ENCODE measurements around the gene PIKFYVE. TPM values are rescaled to one million over a fixed set of nuclear protein-coding genes. Genes with fewer than 3 reads are reported as not detected.
"Not testable (repeated sequence)": the region's sequence is repeated elsewhere in the genome, so short reads cannot be mapped to it uniquely, and the experiment has no call there.

Gene PIKFYVE
- total and polyA plus RNA-seq, 3 experiments from 2014 or later: 7.0 to 14.8 (median 14.1) TPM

DNA sequence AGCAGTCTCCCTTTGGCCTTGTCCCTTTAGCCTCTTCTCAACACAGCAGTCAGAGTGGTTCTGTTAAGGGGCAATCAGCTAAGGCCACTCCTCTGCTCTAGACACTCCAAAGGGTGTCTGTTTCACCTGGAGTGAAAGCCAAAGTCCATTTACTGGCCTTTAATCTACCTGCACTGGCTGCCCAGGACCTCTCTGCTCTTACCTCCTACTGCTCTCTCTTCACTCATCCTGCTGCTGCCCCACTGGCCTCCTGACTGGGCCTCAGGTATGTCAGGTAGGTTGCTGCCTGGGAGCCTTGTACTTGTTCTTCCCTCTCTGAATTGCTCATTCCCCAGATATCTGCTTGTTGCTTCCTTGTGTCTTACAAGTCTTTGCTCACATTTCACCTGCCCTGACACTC lies 68.2 kb downstream of the PIKFYVE start:
- H3K27me3 Mint-ChIP-seq: no peaks in the 10 kb centered on the region
- DNase-seq: no peak
- POLR2A ChIA-PET: no interaction called here
- no peaks in the 10 kb centered on the region for H3K9me3 ChIP-seq (ENCODE audit: low read length)
- no peak overlapping the region for H3K27ac ChIP-seq (ENCODE audit: low read depth, low read length)
- peak overlapping the region in 5 of 8 donors; percentile 0 to 78 (median 20) for H3K27ac Mint-ChIP-seq
- H3K4me3 ChIP-seq (ENCODE audit: low read length): no peak overlapping the region
- H3K36me3 Mint-ChIP-seq: peaks cover 4 to 80% (median 29%) of the 10 kb centered on the region in 3 donors
- no peak overlapping the region for H3K4me3 Mint-ChIP-seq
- peaks cover 3% of the 10 kb centered on the region for H3K36me3 ChIP-seq (ENCODE audit: insufficient read depth, low read length)
- no peaks in the 10 kb centered on the region for H3K4me1 ChIP-seq (ENCODE audit: insufficient read depth, low read length)
- no peaks in the 10 kb centered on the region for H3K27me3 ChIP-seq (ENCODE audit: insufficient read depth, low read length, poor library complexity, severe bottlenecking)
- H3K9me3 Mint-ChIP-seq: no peaks in the 10 kb centered on the region
- CTCF ChIA-PET: no interaction called here
- H3K4me1 Mint-ChIP-seq: peaks cover 0 to 4% (median 4%) of the 10 kb centered on the region in 3 donors

DNA sequence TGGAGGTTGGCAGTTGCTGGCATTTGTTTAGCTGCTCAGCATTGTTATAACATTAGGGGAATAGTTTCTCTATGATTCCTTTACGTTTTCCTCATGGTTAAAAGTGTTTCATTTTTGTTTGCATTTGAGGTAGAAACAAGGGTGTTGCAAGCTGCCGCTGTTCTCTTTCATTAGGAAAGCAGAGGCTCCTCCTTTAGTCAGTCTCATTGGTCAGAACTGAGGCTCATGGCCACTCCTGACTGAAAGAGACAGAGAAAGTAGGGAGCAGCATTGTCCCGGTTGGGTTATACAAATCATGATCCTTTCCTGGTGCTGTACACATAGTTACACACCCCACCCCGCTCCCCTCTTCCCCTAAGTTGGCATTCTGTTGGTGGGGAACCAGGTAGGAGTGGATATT lies 80.7 kb downstream of the PIKFYVE start:
- Histone ChIP-seq H3K27me3 (ENCODE audit: insufficient read depth, low read length, poor library complexity, severe bottlenecking) (no peaks in the 10 kb centered on the region), H3K4me3 (ENCODE audit: low read length) (no peak overlapping the region), H3K9me3 (ENCODE audit: low read length) (no peaks in the 10 kb centered on the region), H3K36me3 (ENCODE audit: insufficient read depth, low read length) (peaks cover 22% of the 10 kb centered on the region), H3K27ac (ENCODE audit: low read depth, low read length) (no peak overlapping the region), H3K4me1 (ENCODE audit: insufficient read depth, low read length) (no peaks in the 10 kb centered on the region)
- Mint-ChIP-seq H3K9me3 (no peaks in the 10 kb centered on the region), H3K4me1 (no peaks in the 10 kb centered on the region), H3K27me3 (peaks cover 0 to 1% of the 10 kb centered on the region in 2 donors), H3K4me3 (no peak overlapping the region), H3K36me3 (peaks cover 20 to 87% (median 40%) of the 10 kb centered on the region in 3 donors), H3K27ac (peak overlapping the region in 2 of 8 donors; percentile 42 to 66)
- DNase-seq: no peak
- ChIA-PET CTCF (interaction anchor here (0.6 kb wide), 1 partner anchor 174 kb away, joined by 4 read pairs; no protein-coding TSS in a partner anchor), POLR2A (no interaction called here)

DNA sequence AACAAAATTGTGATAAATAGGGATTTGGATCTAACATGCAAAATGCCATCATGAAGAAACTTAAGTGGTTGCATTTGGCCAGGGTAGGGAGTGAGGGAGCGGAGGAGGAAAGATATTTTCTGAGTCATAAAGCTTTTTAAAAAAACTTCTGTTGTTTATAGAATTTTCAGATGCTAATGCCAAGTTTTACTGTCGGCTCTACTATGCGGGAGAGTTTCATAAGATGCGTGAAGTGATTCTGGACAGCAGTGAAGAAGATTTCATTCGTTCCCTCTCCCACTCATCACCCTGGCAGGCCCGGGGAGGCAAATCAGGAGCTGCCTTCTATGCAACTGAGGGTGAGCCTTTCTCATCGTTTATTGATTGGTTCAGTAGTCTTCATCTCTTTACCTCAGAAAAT lies 84.6 kb downstream of the PIKFYVE start:
- Histone ChIP-seq H3K4me3 (ENCODE audit: low read length) (no peak overlapping the region), H3K9me3 (ENCODE audit: low read length) (no peaks in the 10 kb centered on the region), H3K4me1 (ENCODE audit: insufficient read depth, low read length) (no peaks in the 10 kb centered on the region), H3K27ac (ENCODE audit: low read depth, low read length) (no peak overlapping the region), H3K27me3 (ENCODE audit: insufficient read depth, low read length, poor library complexity, severe bottlenecking) (no peaks in the 10 kb centered on the region), H3K36me3 (ENCODE audit: insufficient read depth, low read length) (peaks cover 35% of the 10 kb centered on the region)
- no peaks in the 10 kb centered on the region for H3K4me1 Mint-ChIP-seq
- ChIA-PET CTCF (no interaction called here), POLR2A (no interaction called here)
- DNase-seq: no peak
- no peak overlapping the region for H3K4me3 Mint-ChIP-seq
- H3K9me3 Mint-ChIP-seq: no peaks in the 10 kb centered on the region
- peaks cover 23 to 94% (median 41%) of the 10 kb centered on the region in 3 donors for H3K36me3 Mint-ChIP-seq
- H3K27me3 Mint-ChIP-seq: peaks cover 0 to 1% of the 10 kb centered on the region in 2 donors
- peak overlapping the region in 1 of 8 donors; percentile 58 for H3K27ac Mint-ChIP-seq

GRCh38 chr2:208352644-208353567 lies 86.9 kb downstream of the PIKFYVE start:
- Mint-ChIP-seq H3K27ac (no peak overlapping the region), H3K27me3 (no peaks in the 10 kb centered on the region), H3K9me3 (no peaks in the 10 kb centered on the region), H3K4me3 (no peak overlapping the region), H3K4me1 (peaks cover 0 to 7% (median 2%) of the 10 kb centered on the region in 3 donors), H3K36me3 (peaks cover 17 to 88% (median 32%) of the 10 kb centered on the region in 3 donors)
- ChIA-PET CTCF (no interaction called here), POLR2A (no interaction called here)
- H3K9me3 ChIP-seq (ENCODE audit: low read length): no peaks in the 10 kb centered on the region
- no peak overlapping the region for H3K4me3 ChIP-seq (ENCODE audit: low read length)
- H3K27ac ChIP-seq (ENCODE audit: low read depth, low read length): no peak overlapping the region
- H3K36me3 ChIP-seq (ENCODE audit: insufficient read depth, low read length): peaks cover 20% of the 10 kb centered on the region
- H3K27me3 ChIP-seq (ENCODE audit: insufficient read depth, low read length, poor library complexity, severe bottlenecking): no peaks in the 10 kb centered on the region
- DNase-seq: no peak
- no peaks in the 10 kb centered on the region for H3K4me1 ChIP-seq (ENCODE audit: insufficient read depth, low read length)

- no peaks in the 10 kb centered on the region for H3K9me3 ChIP-seq (ENCODE audit: low read length)
- H3K4me1 ChIP-seq (ENCODE audit: insufficient read depth, low read length): no peaks in the 10 kb centered on the region
- H3K27ac Mint-ChIP-seq: no peak overlapping the region
- no peak overlapping the region for H3K27ac ChIP-seq (ENCODE audit: low read depth, low read length)
- H3K4me3 ChIP-seq (ENCODE audit: low read length): no peak overlapping the region
- POLR2A ChIA-PET: no interaction called here
- no peaks in the 10 kb centered on the region for H3K9me3 Mint-ChIP-seq
- H3K27me3 Mint-ChIP-seq: no peaks in the 10 kb centered on the region
- H3K4me1 Mint-ChIP-seq: peaks cover 4 to 10% (median 4%) of the 10 kb centered on the region in 3 donors
- no peaks in the 10 kb centered on the region for H3K27me3 ChIP-seq (ENCODE audit: insufficient read depth, low read length, poor library complexity, severe bottlenecking)
- CTCF ChIA-PET: no interaction called here
- DNase-seq: no peak
- H3K36me3 Mint-ChIP-seq: peaks cover 17 to 78% (median 25%) of the 10 kb centered on the region in 3 donors
- H3K4me3 Mint-ChIP-seq: no peak overlapping the region
- H3K36me3 ChIP-seq (ENCODE audit: insufficient read depth, low read length): peaks cover 20% of the 10 kb centered on the region
Observed at GRCh38 chr2:208354964-208355381, 88.9 kb downstream of the PIKFYVE start.

DNA sequence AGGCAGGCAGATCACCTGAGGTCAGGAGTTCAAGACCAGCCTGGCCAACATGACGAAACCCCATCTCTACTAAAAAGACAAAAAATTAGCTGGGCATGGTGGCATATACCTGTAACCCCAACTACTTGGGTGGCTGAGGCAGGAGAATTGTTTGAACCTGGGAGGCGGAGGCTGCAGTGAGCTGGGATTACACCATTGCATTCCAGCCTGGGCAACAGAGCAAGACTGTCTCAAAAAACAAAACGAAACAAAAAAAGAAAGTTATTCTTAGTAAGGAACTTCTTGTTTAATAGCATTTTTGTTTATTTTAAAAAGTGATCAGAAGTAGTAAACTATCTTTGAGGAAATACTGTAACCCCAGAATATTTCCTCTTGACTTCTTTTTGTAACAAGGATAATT lies 90.4 kb downstream of the PIKFYVE start:
- POLR2A ChIA-PET: not testable (repeated sequence)

GRCh38 chr2:208356846-208357574 lies 91.0 kb downstream of the PIKFYVE start:
- H3K27me3 ChIP-seq (ENCODE audit: insufficient read depth, low read length, poor library complexity, severe bottlenecking): no peaks in the 10 kb centered on the region
- DNase-seq: no peak
- Mint-ChIP-seq H3K9me3 (no peaks in the 10 kb centered on the region), H3K4me1 (peaks cover 4 to 10% (median 4%) of the 10 kb centered on the region in 3 donors), H3K4me3 (no peak overlapping the region), H3K27ac (peak overlapping the region; percentile 1 to 70 (median 28)), H3K36me3 (peaks cover 6 to 60% (median 15%) of the 10 kb centered on the region in 3 donors), H3K27me3 (no peaks in the 10 kb centered on the region)
- no peak overlapping the region for H3K4me3 ChIP-seq (ENCODE audit: low read length)
- ChIA-PET POLR2A (no interaction called here), CTCF (no interaction called here)
- H3K4me1 ChIP-seq (ENCODE audit: insufficient read depth, low read length): no peaks in the 10 kb centered on the region
- H3K9me3 ChIP-seq (ENCODE audit: low read length): no peaks in the 10 kb centered on the region
- no peak overlapping the region for H3K27ac ChIP-seq (ENCODE audit: low read depth, low read length)
- peaks cover 12% of the 10 kb centered on the region for H3K36me3 ChIP-seq (ENCODE audit: insufficient read depth, low read length)

More for the DNA sequence above, 90.4 kb downstream of the PIKFYVE start:
- peaks cover 10 to 66% (median 19%) of the 10 kb centered on the region in 3 donors for H3K36me3 Mint-ChIP-seq
- H3K9me3 ChIP-seq (ENCODE audit: low read length); H3K4me3 Mint-ChIP-seq; H3K4me1 Mint-ChIP-seq; H3K4me3 ChIP-seq (ENCODE audit: low read length); H3K9me3 Mint-ChIP-seq; H3K27ac ChIP-seq (ENCODE audit: low read depth, low read length); DNase-seq; CTCF ChIA-PET; H3K27me3 ChIP-seq (ENCODE audit: insufficient read depth, low read length, poor library complexity, severe bottlenecking); H3K4me1 ChIP-seq (ENCODE audit: insufficient read depth, low read length); H3K27me3 Mint-ChIP-seq: not testable (repeated sequence)
- peaks cover 16% of the 10 kb centered on the region for H3K36me3 ChIP-seq (ENCODE audit: insufficient read depth, low read length)
- peak overlapping the region in 4 of 8 donors; percentile 2 to 80 (median 60) for H3K27ac Mint-ChIP-seq
